IPS-18c (cell line): ENCODE results near the gene ME1.

Source experiments
- H3K4me3 ChIP-seq: 2 replicates; pipeline ENCODE4 v1.7.0; 2013; ENCODE audit warnings: low read depth, mild to moderate bottlenecking, low read length, moderate library complexity; ENCODE audit not compliant: insufficient read depth
- H3K9me3 ChIP-seq: one replicate; pipeline ENCODE4 v1.6.1; 2013; ENCODE audit warnings: mild to moderate bottlenecking, low read length, moderate library complexity; ENCODE audit not compliant: control insufficient read depth, insufficient read depth

The ME1 gene

DNA sequence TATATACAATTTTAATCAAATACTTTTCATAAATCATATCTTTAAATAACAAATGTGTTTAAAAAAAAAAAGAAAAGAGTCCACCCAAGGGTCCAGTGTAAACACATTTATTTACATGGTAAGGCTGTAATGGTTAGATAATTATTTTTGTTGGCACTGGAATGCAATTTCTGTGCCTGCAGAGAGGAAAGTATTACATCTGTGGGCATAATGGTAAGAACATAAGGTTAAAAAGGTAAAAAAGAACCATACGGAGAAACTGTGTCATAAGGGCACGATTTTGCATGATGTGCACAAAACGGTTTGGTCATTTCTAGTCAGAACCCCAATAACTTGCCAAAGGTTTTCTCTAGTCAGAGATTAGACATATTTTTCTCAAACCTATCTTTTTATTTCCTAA lies 183.4 kb downstream of the ME1 start:
- Histone ChIP-seq H3K4me3 (no peak overlapping the region), H3K9me3 (no peaks in the 10 kb centered on the region)

- Histone ChIP-seq H3K4me3 (no peak overlapping the region), H3K9me3 (no peaks in the 10 kb centered on the region)
Observed at GRCh38 chr6:83231146-83231545, 199.7 kb downstream of the ME1 start.

- Histone ChIP-seq H3K9me3 (no peaks in the 10 kb centered on the region), H3K4me3 (no peak overlapping the region)
Observed at GRCh38 chr6:83226517-83226916, 204.3 kb downstream of the ME1 start.

DNA sequence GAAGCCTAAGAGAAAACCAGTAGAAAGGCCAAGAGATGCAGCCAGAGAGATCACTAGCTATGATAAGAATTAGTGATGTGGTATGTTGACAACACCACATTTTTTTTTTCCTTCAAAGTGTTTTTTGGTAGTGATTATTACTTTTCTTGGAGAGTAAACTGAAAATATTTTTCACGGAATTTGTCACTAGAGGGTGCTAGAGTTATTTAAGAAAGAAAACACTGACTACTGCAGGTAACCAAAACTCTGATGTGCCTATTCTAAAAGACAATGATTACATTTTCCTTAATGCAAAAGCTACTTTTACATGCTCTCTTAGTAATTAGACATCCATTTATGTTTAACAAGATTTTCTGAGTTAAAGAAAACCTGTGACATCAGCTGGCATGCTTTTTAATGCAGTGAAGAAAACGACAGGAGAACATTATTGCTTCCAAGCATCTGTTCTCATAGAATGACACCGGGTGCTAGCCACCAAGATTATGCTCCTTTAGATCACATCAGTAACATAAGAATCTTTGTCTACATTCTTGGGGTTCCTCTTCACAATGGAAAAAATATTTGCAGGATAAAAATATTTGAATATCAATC lies 208.9 kb downstream of the ME1 start:
- Histone ChIP-seq H3K4me3 (no peak overlapping the region), H3K9me3 (no peaks in the 10 kb centered on the region)

- Histone ChIP-seq H3K4me3 (no peak overlapping the region), H3K9me3 (no peaks in the 10 kb centered on the region)
Observed at GRCh38 chr6:83221276-83221675, 209.6 kb downstream of the ME1 start.

DNA sequence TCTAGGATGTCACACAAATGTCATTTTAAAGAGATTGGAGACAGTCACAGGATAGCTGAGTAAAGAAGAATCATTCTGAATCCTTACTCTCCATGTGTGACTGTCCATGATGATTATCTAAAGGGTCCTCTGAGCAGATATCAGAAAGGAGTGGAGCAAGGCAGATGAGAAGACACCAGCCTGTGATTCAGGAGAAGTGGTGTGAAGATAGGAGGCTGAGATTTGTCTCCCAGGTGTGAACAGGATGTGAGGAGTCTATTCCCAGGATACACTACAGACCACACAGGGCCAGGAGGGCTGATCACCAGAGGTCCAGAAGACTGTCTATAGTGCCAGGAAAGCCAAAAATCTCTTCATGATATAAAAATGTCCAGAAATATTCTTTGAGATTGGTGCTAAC lies 210.7 kb downstream of the ME1 start:
- H3K9me3 ChIP-seq, result no peaks in the 10 kb centered on the region
- H3K4me3 ChIP-seq, result no peak overlapping the region

- Histone ChIP-seq H3K9me3 (no peaks in the 10 kb centered on the region), H3K4me3 (no peak overlapping the region)
Observed at GRCh38 chr6:83218646-83219045, 212.2 kb downstream of the ME1 start.

GRCh38 chr6:83216806-83217205 lies 214.0 kb downstream of the ME1 start:
- H3K9me3 ChIP-seq, result no peaks in the 10 kb centered on the region

GRCh38 chr6:83215131-83216047 lies 215.5 kb downstream of the ME1 start:
- no peak overlapping the region for H3K4me3 ChIP-seq
- H3K9me3 ChIP-seq, result no peaks in the 10 kb centered on the region

More at GRCh38 chr6:83216806-83217205, 214.0 kb downstream of the ME1 start:
- H3K4me3 ChIP-seq, result no peak overlapping the region

DNA sequence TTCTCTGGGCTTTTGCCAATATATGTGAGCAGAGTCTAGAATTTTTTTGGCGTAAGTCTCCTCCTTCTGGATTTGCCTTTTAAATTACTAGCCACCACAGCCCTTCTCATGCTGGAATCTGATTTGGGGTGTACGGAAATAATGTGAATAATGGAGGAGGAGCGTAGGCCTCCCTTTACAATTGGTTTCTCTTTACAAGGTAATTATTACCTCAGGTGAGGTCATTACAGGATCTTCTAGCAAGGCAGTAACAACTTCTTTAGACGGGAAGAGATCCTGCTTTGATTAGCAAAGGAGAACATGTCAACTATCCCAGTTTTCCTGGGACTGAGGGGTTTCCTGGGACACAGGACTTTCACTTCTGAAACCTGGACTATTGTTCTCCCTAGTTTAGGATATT lies 228.8 kb downstream of the ME1 start:
- H3K4me3 ChIP-seq, result no peak overlapping the region
- H3K9me3 ChIP-seq, result no peaks in the 10 kb centered on the region

GRCh38 chr6:83199863-83200225 lies 231.0 kb downstream of the ME1 start:
- Histone ChIP-seq H3K4me3 (no peak overlapping the region), H3K9me3 (no peaks in the 10 kb centered on the region)

- H3K9me3 ChIP-seq, result no peaks in the 10 kb centered on the region
- H3K4me3 ChIP-seq, result no peak overlapping the region
Observed at GRCh38 chr6:83199173-83199862, 231.5 kb downstream of the ME1 start.

GRCh38 chr6:83198486-83199172 lies 232.2 kb downstream of the ME1 start:
- Histone ChIP-seq H3K9me3 (no peaks in the 10 kb centered on the region), H3K4me3 (no peak overlapping the region)

DNA sequence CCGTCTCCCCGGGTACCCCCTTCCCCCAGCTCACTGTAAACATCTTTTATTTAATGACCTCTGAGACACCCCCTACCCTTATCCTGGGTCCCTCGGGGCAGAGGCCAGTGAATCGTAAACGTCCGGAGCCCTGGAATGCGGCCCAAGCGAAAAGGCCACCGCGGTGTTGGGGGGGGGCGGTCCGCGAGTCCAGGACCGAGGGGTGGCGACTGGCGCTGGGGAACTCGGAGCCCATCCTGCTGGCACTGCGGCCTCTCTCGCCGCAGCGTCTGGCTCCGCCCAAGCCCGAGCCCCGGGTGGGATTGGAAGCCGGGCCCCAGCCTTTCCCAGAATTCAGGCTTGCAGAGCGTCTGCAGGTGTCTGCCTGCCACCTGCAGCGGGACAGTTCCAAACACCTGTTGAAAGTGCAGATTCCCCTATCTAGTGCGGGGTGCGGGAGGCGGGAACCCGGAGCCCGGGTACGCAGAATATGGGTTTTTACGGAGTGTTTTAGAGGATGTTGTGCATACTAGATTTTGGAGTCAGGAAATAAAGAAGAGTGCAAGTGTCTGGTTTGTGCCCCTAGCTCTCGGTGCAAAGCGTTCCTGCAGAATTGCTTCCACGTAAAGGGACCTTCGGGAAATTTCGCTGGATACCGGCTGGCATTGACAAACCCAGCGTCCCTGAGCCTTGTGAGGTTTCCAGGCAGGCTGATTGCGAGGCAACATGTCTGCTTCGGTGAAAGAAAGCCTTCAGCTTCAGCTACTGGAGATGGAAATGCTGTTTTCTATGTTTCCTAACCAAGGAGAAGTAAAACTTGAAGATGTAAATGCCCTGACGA lies 236.9 kb downstream of the ME1 start:
- Histone ChIP-seq H3K9me3 (no peaks in the 10 kb centered on the region), H3K4me3 (peak overlapping the region; percentile 94)

- H3K4me3 ChIP-seq, result peak within 1 kb of the TSS; percentile 94
- H3K9me3 ChIP-seq, result no peaks in the 10 kb centered on the region
Observed at GRCh38 chr6:83192871-83193746, 237.7 kb downstream of the ME1 start, which contains the start of the genes PGM3 and RWDD2A. TSS of gene PGM3 (minus strand) at chr6:83193265. CDS start at chr6:83191012, 2,253 bp downstream. TSS of gene RWDD2A (plus strand) at chr6:83193357. CDS start at chr6:83194452, 1,095 bp downstream.

DNA sequence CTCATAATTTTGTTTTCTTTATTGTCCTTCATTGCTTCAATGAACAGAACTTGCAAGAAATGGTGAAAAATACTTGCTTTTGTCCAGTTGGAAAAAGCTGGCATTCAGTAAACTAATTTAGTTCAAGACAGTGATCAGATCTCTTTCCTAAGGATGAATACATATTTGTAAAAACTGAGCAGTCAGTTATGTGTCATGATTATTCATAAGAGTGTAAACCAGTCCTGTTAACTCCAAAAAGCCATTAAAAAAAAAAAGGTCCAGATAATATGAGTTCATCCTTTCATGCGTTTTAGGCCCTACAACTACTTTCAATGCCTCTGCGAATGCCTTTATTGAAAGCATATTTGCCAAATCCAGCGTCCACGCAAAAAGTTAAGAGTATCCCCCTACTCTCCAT lies 238.4 kb downstream of the ME1 start:
- Histone ChIP-seq H3K4me3 (peak overlapping the region; percentile 94), H3K9me3 (no peaks in the 10 kb centered on the region)
